Activated B cell treated with CpG ODN at 0.5 μM for 24 hours (primary cell): Measurements from ENCODE around the gene SYT1. TPM values are rescaled to one million over a fixed set of nuclear protein-coding genes. Genes with fewer than 3 reads are reported as not detected.

Experiments
- ATAC-seq: fragments of 200-7000 bp; cut with Tn5 transposase; one replicate; pipeline ENCODE4 v1.10.0; 2021; ENCODE audit warnings: low read depth, mild to moderate bottlenecking, moderate library complexity
- CTCF ChIA-PET: fragments of 350-600 bp; sonication (Branson Sonifier 250); formaldehyde crosslinking; loops from one replicate; lab custom pipeline; 2021; ENCODE audit warnings: antibody characterized with exemption; lab: Charles Lee
- POLR2A ChIA-PET: fragments of 350-600 bp; sonication (Branson Sonifier 250); formaldehyde crosslinking; loops from one replicate; lab custom pipeline; 2021; ENCODE audit warnings: antibody characterized with exemption; lab: Charles Lee
- DNase-seq: peaks from one replicate; pipeline ENCODE4 v3.0.0; 2022
- H3K27ac Mint-ChIP-seq: one replicate; pipeline ENCODE4 v1.8.0; 2020; ENCODE audit warnings: mixed read lengths
- H3K27me3 Mint-ChIP-seq: one replicate; pipeline ENCODE4 v1.8.0; 2021; ENCODE audit warnings: mixed read lengths
- H3K36me3 Mint-ChIP-seq: one replicate; pipeline ENCODE4 v1.8.0; 2021; ENCODE audit warnings: low read depth, mixed read lengths
- H3K4me1 Mint-ChIP-seq: one replicate; pipeline ENCODE4 v1.8.0; 2021; ENCODE audit warnings: mixed read lengths
- H3K4me3 Mint-ChIP-seq: one replicate; pipeline ENCODE4 v1.8.0; 2020; ENCODE audit warnings: mild to moderate bottlenecking, mixed read lengths
- H3K9me3 Mint-ChIP-seq: one replicate; pipeline ENCODE4 v1.8.0; 2020; ENCODE audit warnings: mixed read lengths
- intact Hi-C: fragments of 100-400 bp; cut with micrococcal nuclease; formaldehyde crosslinking; loops from one replicate; pipeline ENCODE4 v1.15.1; 2024
- total RNA-seq: library from RNA; stranded (reverse); gene quantifications from 2 replicates; pipeline ENCODE4 v1.2.3, GENCODE V29; 2022
- TF ChIP-seq, protein P1 (sequence below): fragments of 200-600 bp; IDR thresholded peaks from one replicate; pipeline ENCODE4 v1.8.0; 2022; ENCODE audit warnings: antibody characterized with exemption, mild to moderate bottlenecking

SYT1 gene
- total RNA-seq, 1 donor from 2014 or later, result 0.49 TPM

DNA sequence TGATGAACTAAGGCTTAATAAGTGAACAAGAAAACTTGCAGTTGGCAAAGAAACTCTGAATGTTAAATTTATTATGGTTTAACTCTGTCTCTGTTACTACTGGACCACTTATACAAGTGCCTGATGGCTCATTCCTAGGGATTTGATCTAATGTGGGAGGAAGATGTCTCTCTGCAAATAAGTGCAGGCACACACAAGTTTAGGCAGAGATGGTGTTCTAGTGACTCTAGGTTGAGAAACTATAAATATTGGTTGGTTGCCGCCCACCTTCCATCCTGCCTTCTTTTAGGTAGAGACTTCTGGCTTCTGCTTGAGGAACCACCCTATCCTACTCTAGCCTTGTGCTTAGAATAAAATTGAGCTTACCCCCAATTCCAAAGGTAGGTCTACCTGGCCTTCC lies 570.0 kb downstream of the SYT1 start:
- no peak for ATAC-seq
- H3K9me3 Mint-ChIP-seq, result no peaks in the 10 kb centered on the region
- intact Hi-C loops, result no loop called here
- H3K4me3 Mint-ChIP-seq, result no peak overlapping the region
- ChIA-PET POLR2A (no interaction called here), CTCF (no interaction called here)
- H3K27me3 Mint-ChIP-seq, result peaks cover 2% of the 10 kb centered on the region
- no peak for DNase-seq
- H3K27ac Mint-ChIP-seq, result no peak overlapping the region
- TF ChIP-seq, protein P1, sequence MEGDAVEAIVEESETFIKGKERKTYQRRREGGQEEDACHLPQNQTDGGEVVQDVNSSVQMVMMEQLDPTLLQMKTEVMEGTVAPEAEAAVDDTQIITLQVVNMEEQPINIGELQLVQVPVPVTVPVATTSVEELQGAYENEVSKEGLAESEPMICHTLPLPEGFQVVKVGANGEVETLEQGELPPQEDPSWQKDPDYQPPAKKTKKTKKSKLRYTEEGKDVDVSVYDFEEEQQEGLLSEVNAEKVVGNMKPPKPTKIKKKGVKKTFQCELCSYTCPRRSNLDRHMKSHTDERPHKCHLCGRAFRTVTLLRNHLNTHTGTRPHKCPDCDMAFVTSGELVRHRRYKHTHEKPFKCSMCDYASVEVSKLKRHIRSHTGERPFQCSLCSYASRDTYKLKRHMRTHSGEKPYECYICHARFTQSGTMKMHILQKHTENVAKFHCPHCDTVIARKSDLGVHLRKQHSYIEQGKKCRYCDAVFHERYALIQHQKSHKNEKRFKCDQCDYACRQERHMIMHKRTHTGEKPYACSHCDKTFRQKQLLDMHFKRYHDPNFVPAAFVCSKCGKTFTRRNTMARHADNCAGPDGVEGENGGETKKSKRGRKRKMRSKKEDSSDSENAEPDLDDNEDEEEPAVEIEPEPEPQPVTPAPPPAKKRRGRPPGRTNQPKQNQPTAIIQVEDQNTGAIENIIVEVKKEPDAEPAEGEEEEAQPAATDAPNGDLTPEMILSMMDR, result no peak
- no peaks in the 10 kb centered on the region for H3K36me3 Mint-ChIP-seq
- no peaks in the 10 kb centered on the region for H3K4me1 Mint-ChIP-seq

DNA sequence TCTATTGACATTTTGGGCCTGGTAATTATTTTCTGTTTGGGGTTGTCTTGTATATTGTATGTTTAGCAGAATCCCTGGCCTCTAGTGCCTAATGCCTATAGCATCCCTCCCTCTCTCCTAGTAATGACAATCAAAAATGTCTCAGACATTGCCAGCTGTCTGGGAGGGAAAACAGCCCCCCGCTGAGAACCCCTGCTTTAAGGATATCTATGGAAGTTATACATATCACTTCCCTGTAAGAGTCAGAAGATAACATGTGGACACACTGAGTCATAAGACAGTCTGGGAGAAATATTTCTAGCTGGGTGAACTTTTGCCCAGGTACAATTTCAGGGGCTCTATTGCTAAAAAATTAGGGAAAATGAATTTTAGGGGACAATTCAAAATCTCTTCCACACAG lies 571.2 kb downstream of the SYT1 start:
- Mint-ChIP-seq H3K4me3 (no peak overlapping the region), H3K27ac (no peak overlapping the region), H3K27me3 (peaks cover 2% of the 10 kb centered on the region), H3K9me3 (no peaks in the 10 kb centered on the region), H3K36me3 (no peaks in the 10 kb centered on the region), H3K4me1 (no peaks in the 10 kb centered on the region)
- POLR2A ChIA-PET, result no interaction called here
- intact Hi-C loops, result no loop called here
- no peak for ATAC-seq
- CTCF ChIA-PET, result no interaction called here
- TF ChIP-seq, protein P1, result no peak
- DNase-seq, result no peak

DNA sequence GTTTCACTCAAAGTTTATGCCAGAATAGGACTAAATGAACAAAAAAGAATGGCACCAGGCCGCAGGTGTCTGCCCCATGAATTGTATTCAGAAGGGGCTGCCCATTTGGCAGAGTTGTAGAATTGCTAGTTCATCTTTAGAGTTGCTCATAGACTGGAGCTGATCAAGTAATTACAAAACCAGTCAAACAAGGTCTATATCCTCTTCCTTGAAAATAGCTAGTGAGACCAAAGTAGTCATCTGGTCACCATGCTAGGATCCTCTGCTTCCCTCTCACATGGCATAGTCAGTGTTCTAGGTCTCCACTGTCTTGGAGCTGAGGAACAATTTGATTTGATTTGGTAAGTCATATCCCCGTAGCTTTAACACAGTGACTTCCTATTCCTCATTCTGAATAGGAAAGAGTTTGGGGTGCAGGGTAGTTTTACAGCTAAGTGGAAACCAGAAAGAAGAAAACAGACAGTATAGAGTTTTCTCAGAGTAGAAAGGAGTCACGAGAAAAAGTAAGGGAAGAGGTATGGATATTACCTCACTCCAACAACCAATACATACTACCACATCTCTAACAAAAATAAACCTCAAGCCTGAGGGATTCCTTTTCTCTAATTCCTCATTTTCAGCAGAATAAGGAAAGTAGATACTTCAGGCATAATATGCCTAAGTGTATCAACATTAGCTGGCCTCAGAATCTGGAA lies 574.1 kb downstream of the SYT1 start:
- intact Hi-C loops, result no loop called here
- POLR2A ChIA-PET, result no interaction called here

DNA sequence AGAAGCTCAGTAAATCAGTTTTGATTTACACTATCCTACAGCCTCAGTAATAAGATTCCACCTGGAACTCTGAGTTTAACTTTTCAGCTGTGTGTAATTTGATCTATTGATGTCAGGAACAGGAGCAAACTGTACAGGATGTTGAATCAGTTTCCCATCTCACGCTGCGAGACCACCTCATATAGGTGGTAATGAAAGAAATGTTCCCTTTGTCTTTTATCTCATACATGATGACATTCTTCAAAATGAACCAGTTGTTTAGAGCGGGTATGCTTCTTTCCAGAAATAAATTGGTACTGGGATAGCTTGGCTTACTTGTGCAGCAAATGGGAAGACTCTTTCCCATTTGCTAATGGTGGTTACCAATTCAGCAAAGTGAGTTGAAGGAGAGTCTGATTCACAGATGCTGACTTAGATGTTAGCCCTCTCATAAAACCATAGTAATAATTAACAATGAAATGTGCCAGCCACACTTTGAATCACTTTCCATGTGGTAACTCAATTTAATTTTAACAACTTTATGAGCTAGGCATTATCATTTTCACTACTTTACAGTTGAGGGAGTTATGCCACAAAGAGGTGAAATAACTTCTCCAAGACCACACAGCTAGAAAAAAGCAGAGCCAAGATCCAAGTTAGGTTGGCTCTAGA lies 574.7 kb downstream of the SYT1 start:
- H3K27me3 Mint-ChIP-seq, result peaks cover 2% of the 10 kb centered on the region
- H3K9me3 Mint-ChIP-seq, result no peaks in the 10 kb centered on the region
- intact Hi-C loops, result no loop called here
- no peaks in the 10 kb centered on the region for H3K4me1 Mint-ChIP-seq
- DNase-seq (no peak), ATAC-seq (no peak)
- POLR2A ChIA-PET, result no interaction called here
- H3K27ac Mint-ChIP-seq, result no peak overlapping the region
- TF ChIP-seq, protein P1, result no peak
- H3K36me3 Mint-ChIP-seq, result no peaks in the 10 kb centered on the region
- CTCF ChIA-PET, result interaction anchor here (1.0 kb wide), 1 partner anchor 19 kb away, joined by 3 read pairs; no protein-coding TSS in a partner anchor
- no peak overlapping the region for H3K4me3 Mint-ChIP-seq

More for the DNA sequence above, 574.1 kb downstream of the SYT1 start:
- Mint-ChIP-seq H3K36me3 (no peaks in the 10 kb centered on the region), H3K4me1 (no peaks in the 10 kb centered on the region), H3K27me3 (peaks cover 2% of the 10 kb centered on the region), H3K9me3 (no peaks in the 10 kb centered on the region), H3K27ac (no peak overlapping the region), H3K4me3 (no peak overlapping the region)
- ATAC-seq, result no peak
- CTCF ChIA-PET, result interaction anchor here (1.0 kb wide), 1 partner anchor 18 kb away, joined by 3 read pairs; no protein-coding TSS in a partner anchor
- TF ChIP-seq, protein P1, result no peak
- no peak for DNase-seq

DNA sequence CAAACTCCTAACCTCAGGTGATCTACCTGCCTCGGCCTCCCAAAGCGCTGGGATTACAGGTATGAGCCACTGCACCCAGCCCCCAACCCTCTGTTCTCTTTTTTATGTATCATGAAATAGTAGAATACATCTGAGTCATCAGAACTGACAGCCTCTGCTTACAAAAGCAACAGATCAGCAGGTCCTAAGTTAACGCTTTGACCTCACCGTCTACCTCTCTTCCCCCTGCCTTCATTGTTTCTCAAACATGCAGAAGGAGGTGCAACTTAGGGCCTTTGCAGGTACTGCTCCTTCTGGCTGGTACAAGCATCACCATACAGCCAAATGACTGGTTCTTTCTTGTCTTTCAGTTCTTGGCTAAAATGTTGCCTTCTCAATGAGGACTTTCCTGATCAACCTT lies 577.0 kb downstream of the SYT1 start:
- ChIA-PET POLR2A (no interaction called here), CTCF (no interaction called here)
- no peaks in the 10 kb centered on the region for H3K9me3 Mint-ChIP-seq
- no peak for DNase-seq
- ATAC-seq, result no peak
- TF ChIP-seq, protein P1, result no peak
- no peaks in the 10 kb centered on the region for H3K27me3 Mint-ChIP-seq
- no peaks in the 10 kb centered on the region for H3K36me3 Mint-ChIP-seq
- no peaks in the 10 kb centered on the region for H3K4me1 Mint-ChIP-seq
- intact Hi-C loops, result no loop called here
- no peak overlapping the region for H3K4me3 Mint-ChIP-seq
- H3K27ac Mint-ChIP-seq, result no peak overlapping the region
